Ectodermal cell (in vitro differentiated cells): ENCODE results near the gene CREB5.
"Not testable (repeated sequence)": the region's sequence is repeated elsewhere in the genome, so short reads cannot be mapped to it uniquely, and the experiment has no call there.

Source experiments
- H3K27ac ChIP-seq: 2 replicates; pipeline ENCODE4 v1.7.0; 2013; ENCODE audit warnings: mild to moderate bottlenecking, low read depth, low read length; ENCODE audit not compliant: insufficient read depth, poor library complexity, severe bottlenecking
- H3K27me3 ChIP-seq: 2 replicates; pipeline ENCODE4 v1.7.0; 2013; ENCODE audit warnings: mild to moderate bottlenecking, low read length; ENCODE audit not compliant: insufficient read depth, control insufficient read depth, poor library complexity, severe bottlenecking
- H3K36me3 ChIP-seq: one replicate; pipeline ENCODE4 v1.7.0; 2013; ENCODE audit warnings: low read length; ENCODE audit not compliant: control insufficient read depth, insufficient read depth
- H3K4me1 ChIP-seq: one replicate; pipeline ENCODE4 v1.7.0; 2013; ENCODE audit warnings: low read length; ENCODE audit not compliant: control insufficient read depth, insufficient read depth
- H3K4me3 ChIP-seq: 2 replicates; pipeline ENCODE4 v1.7.0; 2013; ENCODE audit warnings: low read depth, low read length, control low read depth; ENCODE audit not compliant: insufficient read depth
- H3K9me3 ChIP-seq: 2 replicates; pipeline ENCODE4 v1.7.0; 2013; ENCODE audit warnings: mild to moderate bottlenecking, low read length, moderate library complexity; ENCODE audit not compliant: control insufficient read depth
- WGBS, 2 experiments: methylation state at CpG; one replicate each; pipeline ENCODE4 v1.1.7; 2013; ENCODE audit warnings: missing lambda C conversion rate in 2 of 2; 5-methylcytosine and 5-hydroxymethylcytosine counted together

The CREB5 gene

GRCh38 chr7:28611399-28611897 lies 199.1 kb downstream of the CREB5 start:
- 92 to 99% methylated on average over 4 of the region's 4 CpGs for WGBS, 2 experiments
- H3K27ac ChIP-seq, H3K27me3 ChIP-seq, H3K9me3 ChIP-seq, H3K36me3 ChIP-seq, H3K4me1 ChIP-seq, H3K4me3 ChIP-seq: not testable (repeated sequence)

- no peak overlapping the region for H3K27ac ChIP-seq
These were observed 200.9 kb downstream of the CREB5 start for GRCh38 chr7:28613262-28613661.

GRCh38 chr7:28615091-28615490 lies 202.8 kb downstream of the CREB5 start:
- H3K27ac ChIP-seq, result no peak overlapping the region
- H3K36me3 ChIP-seq, result no peaks in the 10 kb centered on the region
- no peak overlapping the region for H3K4me3 ChIP-seq
- no peaks in the 10 kb centered on the region for H3K9me3 ChIP-seq
- H3K4me1 ChIP-seq, result no peaks in the 10 kb centered on the region
- no peaks in the 10 kb centered on the region for H3K27me3 ChIP-seq
- WGBS, 2 experiments, result 76 to 80% methylated on average over 4 of the region's 4 CpGs

More at GRCh38 chr7:28613262-28613661, 200.9 kb downstream of the CREB5 start:
- no peaks in the 10 kb centered on the region for H3K4me1 ChIP-seq
- no peak overlapping the region for H3K4me3 ChIP-seq
- H3K27me3 ChIP-seq, result no peaks in the 10 kb centered on the region
- no peaks in the 10 kb centered on the region for H3K9me3 ChIP-seq
- 92 to 95% methylated on average over 6 of the region's 6 CpGs for WGBS, 2 experiments
- H3K36me3 ChIP-seq, result no peaks in the 10 kb centered on the region

- Histone ChIP-seq H3K9me3 (no peaks in the 10 kb centered on the region), H3K4me3 (no peak overlapping the region), H3K36me3 (no peaks in the 10 kb centered on the region), H3K27ac (no peak overlapping the region), H3K27me3 (no peaks in the 10 kb centered on the region), H3K4me1 (no peaks in the 10 kb centered on the region)
- WGBS, 2 experiments, result 100% methylated on average over 1 of the region's 2 CpGs
These were observed 205.1 kb downstream of the CREB5 start for GRCh38 chr7:28617308-28617880.

- Histone ChIP-seq H3K4me1 (no peaks in the 10 kb centered on the region), H3K4me3 (no peak overlapping the region), H3K27me3 (no peaks in the 10 kb centered on the region), H3K27ac (no peak overlapping the region), H3K9me3 (no peaks in the 10 kb centered on the region), H3K36me3 (no peaks in the 10 kb centered on the region)
- 88 to 92% methylated on average over 3 of the region's 3 CpGs for WGBS, 2 experiments
These were observed 206.1 kb downstream of the CREB5 start for GRCh38 chr7:28618383-28618782.

GRCh38 chr7:28619256-28619655 lies 206.9 kb downstream of the CREB5 start:
- Histone ChIP-seq H3K36me3 (no peaks in the 10 kb centered on the region), H3K27ac (no peak overlapping the region), H3K9me3 (no peaks in the 10 kb centered on the region), H3K27me3 (no peaks in the 10 kb centered on the region), H3K4me1 (no peaks in the 10 kb centered on the region), H3K4me3 (no peak overlapping the region)
- 92 to 95% methylated on average over 3 of the region's 3 CpGs for WGBS, 2 experiments

- no peaks in the 10 kb centered on the region for H3K27me3 ChIP-seq
- no peak overlapping the region for H3K4me3 ChIP-seq
- H3K9me3 ChIP-seq, result no peaks in the 10 kb centered on the region
- H3K4me1 ChIP-seq, result no peaks in the 10 kb centered on the region
- H3K36me3 ChIP-seq, result no peaks in the 10 kb centered on the region
- no peak overlapping the region for H3K27ac ChIP-seq
- WGBS, 2 experiments, result 88 to 89% methylated on average over 6 of the region's 6 CpGs
These were observed 209.1 kb downstream of the CREB5 start for GRCh38 chr7:28621369-28621841.

GRCh38 chr7:28623105-28623730 lies 210.9 kb downstream of the CREB5 start:
- H3K36me3 ChIP-seq, result no peaks in the 10 kb centered on the region
- H3K9me3 ChIP-seq, result no peaks in the 10 kb centered on the region
- H3K4me3 ChIP-seq, result no peak overlapping the region
- H3K27me3 ChIP-seq, result no peaks in the 10 kb centered on the region
- H3K4me1 ChIP-seq, result no peaks in the 10 kb centered on the region
- H3K27ac ChIP-seq, result no peak overlapping the region
- WGBS, 2 experiments, result 92 to 97% methylated on average over 4 to 5 of the region's 5 CpGs

GRCh38 chr7:28623863-28624262 lies 211.5 kb downstream of the CREB5 start:
- Histone ChIP-seq H3K4me3 (no peak overlapping the region), H3K4me1 (no peaks in the 10 kb centered on the region), H3K36me3 (no peaks in the 10 kb centered on the region), H3K9me3 (no peaks in the 10 kb centered on the region), H3K27me3 (no peaks in the 10 kb centered on the region), H3K27ac (no peak overlapping the region)
- 72 to 79% methylated on average over 5 of the region's 5 CpGs for WGBS, 2 experiments

GRCh38 chr7:28625432-28625831 lies 213.1 kb downstream of the CREB5 start:
- H3K9me3 ChIP-seq, result no peaks in the 10 kb centered on the region
- H3K4me1 ChIP-seq, result no peaks in the 10 kb centered on the region
- no peaks in the 10 kb centered on the region for H3K27me3 ChIP-seq
- no peak overlapping the region for H3K4me3 ChIP-seq
- H3K27ac ChIP-seq, result no peak overlapping the region
- WGBS, 2 experiments, result 95 to 97% methylated on average over 2 of the region's 2 CpGs
- H3K36me3 ChIP-seq, result no peaks in the 10 kb centered on the region
